Measurements from ENCODE around the gene NCAPH2.

Gene NCAPH2

GRCh38 chr22:50483106-50483505 lies 24.9 kb upstream of the NCAPH2 start (continued):
- TF ChIP-seq ZNF148 (tag by site-specific recombination; IDR thresholded peaks at IDR 0.05; ENCODE audit: borderline replicate concordance): no peak
- TF ChIP-seq ZNF433 (tag by site-specific recombination; IDR thresholded peaks at IDR 0.05; ENCODE audit: low read depth): no peak
- no peak for TF ChIP-seq SP2 (tag by site-specific recombination; IDR thresholded peaks at IDR 0.05)

- Histone ChIP-seq H3K36me3 (ENCODE audit: control insufficient read depth in 2 of 2, insufficient read depth in 1 of 2, low read length in 2 of 2) (no peaks in the 10 kb centered on the region), H3K27ac (ENCODE audit: extremely low read depth, low read depth, low read length) (no peak overlapping the region), H3K4me3 (ENCODE audit: low read depth, low read length) (no peak overlapping the region), H3K9me3 (ENCODE audit: control insufficient read depth, insufficient read depth, low read depth, low read length) (no peaks in the 10 kb centered on the region), H3K4me1 (ENCODE audit: control insufficient read depth, insufficient read depth, low read length) (no peaks in the 10 kb centered on the region)
- ChIA-PET CTCF (interaction anchor here (0.6 to 1.1 kb wide), 3 partner anchors 11 to 291 kb away, joined by 3 to 5 read pairs (median 3); no protein-coding TSS in a partner anchor), POLR2A (interaction anchor here (0.8 to 2.2 kb wide), 2 partner anchors 17 to 24 kb away, joined by 5 to 7 read pairs; partner anchors contain the start of genes LMF2 and NCAPH2)
- TF ChIP-seq KLF1 (tag by site-specific recombination; IDR thresholded peaks at IDR 0.05) (0 out of 2 replicates have a peak, but pooled peaks have one; percentile 17), ZNF660 (tag by site-specific recombination; IDR thresholded peaks at IDR 0.05) (no peak), ZNF266 (tag by site-specific recombination; IDR thresholded peaks at IDR 0.05; ENCODE audit: low read depth) (no peak), ZNF600 (tag by site-specific recombination; IDR thresholded peaks at IDR 0.05) (no peak)
Observed at GRCh38 chr22:50483556-50483955, 24.5 kb upstream of the NCAPH2 start.

- Histone ChIP-seq H3K4me1 (ENCODE audit: control insufficient read depth, insufficient read depth, low read length) (no peaks in the 10 kb centered on the region), H3K27ac (ENCODE audit: extremely low read depth, low read depth, low read length) (no peak overlapping the region), H3K4me3 (ENCODE audit: low read depth, low read length) (no peak overlapping the region), H3K36me3 (ENCODE audit: control insufficient read depth in 2 of 2, insufficient read depth in 1 of 2, low read length in 2 of 2) (no peaks in the 10 kb centered on the region), H3K9me3 (ENCODE audit: control insufficient read depth, insufficient read depth, low read depth, low read length) (no peaks in the 10 kb centered on the region)
- TF ChIP-seq PRDM1 (tag by site-specific recombination; IDR thresholded peaks at IDR 0.05): no peak
- peak; percentile 30; the same call in 1 of the 2 replicates for TF ChIP-seq KLF1 (tag by site-specific recombination; IDR thresholded peaks at IDR 0.05)
- CTCF ChIA-PET: interaction anchor here (0.6 to 3.1 kb wide), 3 partner anchors 13 to 292 kb away, joined by 3 to 21 read pairs (median 5); no protein-coding TSS in a partner anchor
- POLR2A ChIA-PET: interaction anchor here (0.6 to 2.2 kb wide), 4 partner anchors 16 to 53 kb away, joined by 3 to 7 read pairs (median 4); partner anchors contain the start of genes LMF2 and NCAPH2
Observed at GRCh38 chr22:50483977-50484853, 23.8 kb upstream of the NCAPH2 start.

- H3K27ac ChIP-seq (ENCODE audit: extremely low read depth, low read depth, low read length): no peak overlapping the region
Observed at GRCh38 chr22:50485221-50486131, 22.5 kb upstream of the NCAPH2 start.

More at GRCh38 chr22:50485221-50486131, 22.5 kb upstream of the NCAPH2 start:
- H3K4me1 ChIP-seq (ENCODE audit: control insufficient read depth, insufficient read depth, low read length): no peaks in the 10 kb centered on the region
- CTCF ChIA-PET: interaction anchor here (1.2 to 3.1 kb wide), 2 partner anchors 12 kb away, joined by 5 to 21 read pairs; no protein-coding TSS in a partner anchor
- no peaks in the 10 kb centered on the region for H3K36me3 ChIP-seq (ENCODE audit: control insufficient read depth in 2 of 2, insufficient read depth in 1 of 2, low read length in 2 of 2)
- H3K9me3 ChIP-seq (ENCODE audit: control insufficient read depth, insufficient read depth, low read depth, low read length): no peaks in the 10 kb centered on the region
- H3K4me3 ChIP-seq (ENCODE audit: low read depth, low read length): no peak overlapping the region
- TF ChIP-seq ZNF354C (tag by site-specific recombination; IDR thresholded peaks at IDR 0.05; ENCODE audit: borderline replicate concordance, low read depth) (no peak), CTCF (tag by site-specific recombination; IDR thresholded peaks at IDR 0.05) (peak; percentile 42; the same call in 1 of the 2 replicates), ZFHX2 (tag by site-specific recombination; conservative IDR thresholded peaks at IDR 0.05) (0 out of 2 replicates have a peak, but pooled peaks have one; percentile 8), ZBTB17 (tag by site-specific recombination; IDR thresholded peaks at IDR 0.05) (0 out of 2 replicates have a peak, but pooled peaks have one; percentile 23)
- POLR2A ChIA-PET: interaction anchor here (0.6 to 2.2 kb wide), 5 partner anchors 12 to 54 kb away, joined by 3 to 8 read pairs (median 4); partner anchors contain the start of genes LMF2 and NCAPH2
